GM12873 (cell line): ENCODE results near the gene NECAP2.

Experiments
- CTCF ChIP-seq: IDR thresholded peaks from 2 replicates; pipeline ENCODE4 v1.5.1; 2012; ENCODE audit warnings: low read depth, mild to moderate bottlenecking, moderate library complexity, low read length, control low read depth; ENCODE audit not compliant: insufficient read depth; ENCODE audit errors: missing control alignments

Gene NECAP2

DNA sequence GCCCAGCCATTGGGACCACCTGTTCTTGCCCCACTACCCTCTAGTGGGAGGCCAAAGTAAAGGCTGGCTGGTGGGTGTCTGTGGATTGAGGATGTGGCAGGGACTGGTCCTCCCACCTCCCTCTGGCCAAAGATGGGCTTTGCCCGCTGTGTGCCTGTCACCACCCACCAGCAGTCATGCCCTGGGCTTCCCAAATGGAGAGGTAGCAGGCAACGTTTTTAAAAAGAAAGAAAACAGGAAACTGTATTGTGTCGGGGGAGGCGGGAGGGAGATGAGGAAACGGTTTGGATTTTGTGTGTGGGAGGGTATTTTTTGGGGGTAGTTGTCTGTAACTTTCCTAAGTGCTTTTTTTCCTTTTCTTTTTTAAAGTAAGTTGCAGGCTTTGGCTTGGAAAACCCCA, 43.4 kb upstream of the NECAP2 start:
- no peak for TF ChIP-seq CTCF

GRCh38 chr1:16398371-16398953, 42.1 kb upstream of the NECAP2 start:
- TF ChIP-seq CTCF = no peak

GRCh38 chr1:16402742-16403141, 37.8 kb upstream of the NECAP2 start:
- no peak for TF ChIP-seq CTCF

GRCh38 chr1:16405441-16405840, 35.1 kb upstream of the NECAP2 start:
- no peak for TF ChIP-seq CTCF

GRCh38 chr1:16406868-16407267, 33.7 kb upstream of the NECAP2 start:
- no peak for TF ChIP-seq CTCF

- no peak for TF ChIP-seq CTCF
Measured at GRCh38 chr1:16409536-16410152, 30.9 kb upstream of the NECAP2 start.

- TF ChIP-seq CTCF = no peak
Measured at GRCh38 chr1:16410803-16411202, 29.7 kb upstream of the NECAP2 start.
